AG04449 (cell line): ENCODE results near the gene KRT40.

Experiments
- CTCF ChIA-PET: fragments of 350-600 bp; formaldehyde crosslinking; extraction: SDS; loops from one replicate; lab custom pipeline; 2021; ENCODE audit warnings: antibody characterized with exemption; lab: Yijun Ruan, JAX
- POLR2A ChIA-PET: fragments of 400-600, 350-600 bp; formaldehyde crosslinking; extraction: SDS; loops from one replicate; lab custom pipeline; 2020; ENCODE audit warnings: antibody characterized with exemption, inconsistent platforms; lab: Yijun Ruan, JAX
- DNase-seq: peaks from one replicate; pipeline ENCODE4 v3.0.0-alpha.2; 2010; ENCODE audit warnings: low read depth, low spot score
- H3K4me3 ChIP-seq: 2 replicates; pipeline ENCODE4 v1.5.1; 2011; ENCODE audit warnings: low read depth, mild to moderate bottlenecking, control low read depth, low read length
- CTCF ChIP-seq: IDR thresholded peaks from one replicate; pipeline ENCODE4 v1.5.1; 2011; ENCODE audit warnings: mild to moderate bottlenecking, moderate library complexity, low read length, control low read depth, inconsistent platforms; ENCODE audit not compliant: insufficient read depth; ENCODE audit errors: missing control alignments

Gene KRT40

DNA sequence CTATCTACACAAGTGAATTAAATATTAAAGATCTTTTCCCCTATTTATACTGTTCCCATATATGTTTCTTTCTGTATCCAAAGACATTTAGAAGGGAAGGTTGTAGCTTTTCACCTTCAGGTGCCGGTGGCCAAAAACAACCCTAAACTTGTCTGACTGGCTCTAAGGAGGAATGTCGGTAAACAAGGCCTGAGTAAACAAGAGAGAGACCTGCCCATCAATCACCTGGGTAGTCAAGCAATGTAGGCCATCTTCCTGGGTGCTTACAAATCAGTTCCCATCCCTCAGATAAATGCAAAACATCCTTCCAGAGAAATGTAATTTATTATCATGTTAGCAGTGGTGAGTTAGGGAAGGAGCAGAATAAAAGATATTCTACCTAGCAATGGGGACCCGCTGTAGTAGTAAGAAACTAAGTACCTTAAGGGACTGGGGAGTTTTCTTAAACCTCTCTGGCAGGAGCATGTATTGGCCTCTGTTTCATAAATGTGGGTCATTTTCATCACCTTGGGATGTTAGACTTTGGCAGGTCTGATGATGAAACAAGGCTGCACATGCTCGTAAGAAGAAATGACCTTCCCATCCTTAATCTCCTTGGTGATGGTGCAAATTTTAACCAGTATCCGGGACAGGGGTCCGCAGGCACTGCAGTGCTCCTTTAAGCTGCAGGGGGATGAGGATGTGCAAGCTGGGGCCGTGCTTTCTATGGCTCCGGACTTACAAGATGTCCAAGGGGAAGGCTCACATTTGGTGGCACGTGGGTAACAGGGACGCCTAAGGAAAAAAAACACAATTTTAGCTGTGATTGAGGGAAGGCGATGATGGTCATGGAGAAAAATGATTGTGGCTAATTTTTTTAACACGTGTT, 25.8 kb downstream of the KRT40 start:
- no peak overlapping the region for H3K4me3 ChIP-seq
- ChIA-PET CTCF (interaction anchor here (0.6 to 2.0 kb wide), 5 partner anchors 69 to 591 kb away, joined by 3 to 5 read pairs (median 3); partner anchors contain the start of gene KRTAP1-5), POLR2A (interaction anchor here (1.4 to 3.1 kb wide), 3 partner anchors 48 to 102 kb away, joined by 3 to 14 read pairs (median 11); partner anchors contain the start of gene KRTAP2-3)
- TF ChIP-seq CTCF, result no peak
- no peak for DNase-seq

DNA sequence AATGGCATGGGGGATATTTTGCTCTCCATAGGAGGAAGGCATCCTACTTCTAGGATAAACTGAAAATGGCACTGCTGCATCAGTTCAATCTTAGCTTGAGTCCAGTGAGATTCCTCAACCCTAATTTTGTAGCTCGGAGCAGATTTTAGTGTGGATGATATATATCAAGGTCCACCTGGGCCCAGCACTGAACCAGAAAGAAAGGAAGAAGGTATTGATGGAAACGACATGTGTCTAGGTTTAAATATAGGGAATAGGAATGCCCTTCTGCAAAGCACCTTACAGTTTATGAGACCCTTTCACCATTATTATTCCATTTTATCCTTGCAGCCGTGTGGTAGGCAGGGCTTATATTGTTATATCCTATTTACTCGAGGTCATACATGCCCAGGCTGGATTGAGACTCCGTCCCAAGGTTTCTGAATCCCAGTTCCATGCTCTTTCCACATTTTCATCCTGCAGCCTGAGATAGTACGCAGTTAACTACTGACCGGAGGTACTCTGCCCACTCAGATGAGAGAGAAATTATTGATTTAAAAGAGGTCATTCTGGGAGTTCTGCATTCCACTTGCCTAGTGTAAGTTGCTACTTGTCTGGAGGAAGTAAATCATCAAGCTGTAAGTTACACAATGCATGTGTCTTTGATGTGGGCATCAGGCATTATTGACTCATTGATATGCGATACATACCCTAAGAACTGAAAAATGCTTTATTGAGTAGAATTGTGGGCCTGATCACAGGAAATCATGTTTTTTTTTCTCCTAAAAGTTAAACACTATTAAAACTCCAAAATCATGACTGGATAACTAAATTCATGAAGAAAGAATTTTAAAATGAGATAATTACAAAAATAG, 27.5 kb downstream of the KRT40 start:
- peak; percentile 100 for DNase-seq
- POLR2A ChIA-PET, result interaction anchor here (0.6 to 3.1 kb wide), 9 partner anchors 43 to 849 kb away, joined by 3 to 14 read pairs (median 3); partner anchors contain the start of genes KRTAP2-3 and KRTAP2-4
- no peak overlapping the region for H3K4me3 ChIP-seq
- CTCF ChIA-PET, result interaction anchor here (0.6 to 1.5 kb wide), 7 partner anchors 10 to 592 kb away, joined by 3 to 7 read pairs (median 3); partner anchors contain the start of genes KRT39 and KRTAP1-5
- no peak for TF ChIP-seq CTCF

GRCh38 chr17:40953881-40954280, 30.2 kb downstream of the KRT40 start:
- peak; percentile 81 for DNase-seq
- CTCF ChIA-PET, result interaction anchor here (0.6 to 2.0 kb wide), 2 partner anchors 79 to 595 kb away, joined by 3 to 6 read pairs; no protein-coding TSS in a partner anchor
- no peak overlapping the region for H3K4me3 ChIP-seq
- no peak for TF ChIP-seq CTCF
- POLR2A ChIA-PET, result interaction anchor here (2.3 kb wide), 1 partner anchor 44 kb away, joined by 15 read pairs; no protein-coding TSS in a partner anchor

- no peak overlapping the region for H3K4me3 ChIP-seq
- POLR2A ChIA-PET, result interaction anchor here (0.5 to 2.3 kb wide), 6 partner anchors 43 to 494 kb away, joined by 3 to 15 read pairs (median 3); no protein-coding TSS in a partner anchor
- DNase-seq, result peak; percentile 96
- CTCF ChIA-PET, result interaction anchor here (0.9 to 2.0 kb wide), 5 partner anchors 10 to 696 kb away, joined by 3 to 6 read pairs (median 5); no protein-coding TSS in a partner anchor
- TF ChIP-seq CTCF, result no peak
These were observed 31.5 kb downstream of the KRT40 start for GRCh38 chr17:40952661-40953060.

GRCh38 chr17:40952154-40952553, 32.0 kb downstream of the KRT40 start:
- POLR2A ChIA-PET, result interaction anchor here (0.6 to 2.3 kb wide), 4 partner anchors 42 to 494 kb away, joined by 3 to 15 read pairs (median 4); no protein-coding TSS in a partner anchor
- no peak for TF ChIP-seq CTCF
- DNase-seq, result no peak
- CTCF ChIA-PET, result interaction anchor here (0.5 to 2.0 kb wide), 5 partner anchors 11 to 697 kb away, joined by 3 to 6 read pairs (median 3); no protein-coding TSS in a partner anchor
- H3K4me3 ChIP-seq, result no peak overlapping the region
